ENCODE data around the gene PLXND1. TPM values are rescaled to one million over a fixed set of nuclear protein-coding genes. Genes with fewer than 3 reads are reported as not detected.
A peak's percentile ranks its signal among the peaks of the same experiment; 100 is the strongest.

PLXND1 gene
- total RNA-seq, 4 donors from 2014 or later = 24.0 to 42.6 (median 30.3) TPM

DNA sequence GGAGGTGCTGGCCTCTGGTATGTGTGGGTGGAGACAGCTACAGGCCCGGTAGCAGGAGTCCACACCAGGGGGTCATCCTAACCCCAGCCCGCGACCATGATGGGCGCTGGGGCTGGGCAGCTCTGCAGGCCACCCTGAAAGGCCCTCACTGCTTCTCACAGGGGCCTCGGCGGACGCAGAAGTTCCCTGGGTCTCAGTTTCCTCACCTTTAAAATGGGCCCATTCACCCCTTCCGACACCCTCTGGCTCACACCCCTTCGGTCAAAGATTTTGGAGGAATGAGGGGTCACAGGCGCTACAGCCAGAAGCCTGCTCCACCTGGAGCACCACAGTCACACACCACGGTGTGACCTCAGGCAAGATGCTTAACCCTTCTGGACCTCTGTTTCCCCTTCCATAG lies 8.0 kb downstream of the PLXND1 start:
- no peak for DNase-seq (ENCODE audit: low spot score in 2 of 2)
- WGBS, 2 donors = 73 to 77% methylated on average over 10 to 11 of the region's 11 CpGs
- no peak overlapping the region for H3K4me3 ChIP-seq (ENCODE audit: low read depth, poor library complexity, severe bottlenecking)
- intact Hi-C loops (cut with DNase I; ENCODE audit: low total_unique reads) = no loop called here
- no peak for TF ChIP-seq POLR2A (IDR thresholded peaks at IDR 0.05)
- TF ChIP-seq, protein P1, sequence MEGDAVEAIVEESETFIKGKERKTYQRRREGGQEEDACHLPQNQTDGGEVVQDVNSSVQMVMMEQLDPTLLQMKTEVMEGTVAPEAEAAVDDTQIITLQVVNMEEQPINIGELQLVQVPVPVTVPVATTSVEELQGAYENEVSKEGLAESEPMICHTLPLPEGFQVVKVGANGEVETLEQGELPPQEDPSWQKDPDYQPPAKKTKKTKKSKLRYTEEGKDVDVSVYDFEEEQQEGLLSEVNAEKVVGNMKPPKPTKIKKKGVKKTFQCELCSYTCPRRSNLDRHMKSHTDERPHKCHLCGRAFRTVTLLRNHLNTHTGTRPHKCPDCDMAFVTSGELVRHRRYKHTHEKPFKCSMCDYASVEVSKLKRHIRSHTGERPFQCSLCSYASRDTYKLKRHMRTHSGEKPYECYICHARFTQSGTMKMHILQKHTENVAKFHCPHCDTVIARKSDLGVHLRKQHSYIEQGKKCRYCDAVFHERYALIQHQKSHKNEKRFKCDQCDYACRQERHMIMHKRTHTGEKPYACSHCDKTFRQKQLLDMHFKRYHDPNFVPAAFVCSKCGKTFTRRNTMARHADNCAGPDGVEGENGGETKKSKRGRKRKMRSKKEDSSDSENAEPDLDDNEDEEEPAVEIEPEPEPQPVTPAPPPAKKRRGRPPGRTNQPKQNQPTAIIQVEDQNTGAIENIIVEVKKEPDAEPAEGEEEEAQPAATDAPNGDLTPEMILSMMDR (IDR thresholded peaks at IDR 0.05) = no peak

- intact Hi-C loops (cut with DNase I; ENCODE audit: low total_unique reads) = no loop called here
- TF ChIP-seq POLR2A (IDR thresholded peaks at IDR 0.05) = no peak
- TF ChIP-seq, protein P1 (IDR thresholded peaks at IDR 0.05) = no peak
- WGBS, 2 donors = 43 to 54% methylated on average over 5 of the region's 5 CpGs
- H3K4me3 ChIP-seq (ENCODE audit: low read depth, poor library complexity, severe bottlenecking) = no peak overlapping the region
- DNase-seq (ENCODE audit: low spot score in 2 of 2) = no peak
Measured at GRCh38 chr3:129598000-129598381, 8.5 kb downstream of the PLXND1 start.

DNA sequence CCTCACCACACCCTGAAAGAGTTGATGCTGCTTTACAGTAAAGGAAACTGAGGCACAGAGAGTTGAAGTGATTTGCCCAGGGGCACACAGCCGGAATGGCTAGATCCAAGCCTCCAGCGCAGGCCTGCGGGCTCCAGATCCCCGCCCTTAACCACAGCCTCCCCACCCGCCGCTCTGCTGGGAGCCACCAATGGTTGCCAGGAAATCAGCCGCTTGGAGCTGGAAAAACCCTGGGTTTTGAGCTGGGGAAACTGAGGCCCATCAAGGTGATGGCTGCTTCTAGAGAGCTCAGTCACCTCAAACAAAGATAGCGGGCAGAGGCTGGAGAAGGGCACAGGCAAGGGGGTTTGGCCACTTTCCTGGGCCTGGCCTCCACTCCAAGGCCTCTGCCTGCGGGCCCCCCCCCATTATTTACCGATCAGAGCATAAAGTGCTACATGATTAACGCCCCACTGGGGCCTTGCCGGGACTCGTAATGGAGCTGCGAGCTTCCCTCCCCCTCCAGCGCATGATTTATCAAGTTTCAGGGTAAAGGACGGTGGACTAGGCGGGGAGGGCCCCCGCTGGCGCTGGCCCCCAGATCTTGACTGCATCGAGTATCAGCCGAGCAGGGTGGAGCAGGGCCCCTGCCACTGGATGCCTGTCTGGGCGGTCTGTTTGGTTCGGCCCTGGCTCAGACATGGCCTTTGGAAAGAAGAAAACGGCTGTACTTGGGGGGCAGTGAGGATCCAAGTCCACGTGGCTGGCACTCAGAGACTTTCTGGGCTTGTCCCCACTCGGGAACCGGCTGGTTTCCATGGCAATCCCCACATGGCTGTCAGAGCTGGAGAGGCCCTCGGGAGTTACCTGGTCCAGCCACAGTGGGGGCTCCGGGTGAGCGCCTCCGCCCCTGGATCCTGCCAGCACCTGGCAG lies 9.1 kb downstream of the PLXND1 start:
- intact Hi-C loops (cut with DNase I; ENCODE audit: low total_unique reads) = no loop called here
- TF ChIP-seq, protein P1 (IDR thresholded peaks at IDR 0.05) = no peak
- no peak for TF ChIP-seq POLR2A (IDR thresholded peaks at IDR 0.05)
- no peak overlapping the region for H3K4me3 ChIP-seq (ENCODE audit: low read depth, poor library complexity, severe bottlenecking)
- DNase-seq (ENCODE audit: low spot score in 2 of 2) = no peak
- WGBS, 2 donors = 29 to 46% methylated on average over 22 to 31 of the region's 31 CpGs

DNA sequence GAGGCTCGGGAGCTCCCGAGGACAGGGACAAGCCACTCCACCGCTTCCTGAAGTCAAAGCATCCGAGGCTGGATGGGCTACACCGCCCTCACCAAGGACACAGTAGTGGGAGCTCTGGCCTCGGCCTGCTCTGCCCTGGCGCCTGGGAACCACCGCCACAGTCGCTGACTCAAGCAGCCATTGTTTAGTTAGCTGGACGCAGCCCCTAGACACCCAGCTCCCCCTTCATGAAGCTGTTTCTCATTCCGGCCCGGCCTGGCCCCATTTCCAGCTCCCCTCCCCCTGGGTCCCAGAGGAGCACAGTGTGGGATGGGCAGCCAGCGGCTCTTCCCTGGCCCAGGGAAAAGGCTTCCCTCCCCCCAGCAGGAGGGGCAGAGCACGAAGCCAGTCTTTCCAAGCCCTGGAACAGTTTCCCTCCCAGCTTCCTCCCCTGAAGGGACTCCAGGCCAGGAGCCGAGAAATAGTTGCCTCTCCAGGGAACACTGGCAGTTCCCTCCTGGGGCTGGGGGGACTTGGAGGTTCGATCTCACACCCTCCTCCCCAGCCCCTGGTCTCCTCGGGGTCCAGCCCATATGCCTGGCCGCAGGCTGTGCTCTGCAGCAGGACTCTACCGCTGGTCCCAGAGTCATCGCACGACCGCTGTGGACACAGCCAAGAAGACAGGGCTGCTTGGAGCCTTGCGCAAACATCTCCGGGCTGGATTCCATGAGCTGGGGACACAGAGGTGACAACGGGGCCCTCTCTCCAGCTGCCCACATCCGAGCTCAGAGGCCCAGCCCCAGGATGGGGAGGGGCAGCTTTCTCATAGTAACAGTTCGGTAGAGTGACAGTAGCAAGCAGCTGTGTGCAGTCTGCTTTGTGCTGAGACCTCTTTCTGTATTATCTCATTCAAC lies 10.0 kb downstream of the PLXND1 start:
- no peak overlapping the region for H3K4me3 ChIP-seq (ENCODE audit: low read depth, poor library complexity, severe bottlenecking)
- intact Hi-C loops (cut with DNase I; ENCODE audit: low total_unique reads) = no loop called here
- WGBS, 2 donors = 32 to 49% methylated on average over 21 to 27 of the region's 27 CpGs
- DNase-seq (ENCODE audit: low spot score in 2 of 2) = peak; percentile 85 to 97
- TF ChIP-seq POLR2A (IDR thresholded peaks at IDR 0.05) = no peak
- TF ChIP-seq, protein P1 (IDR thresholded peaks at IDR 0.05) = no peak

DNA sequence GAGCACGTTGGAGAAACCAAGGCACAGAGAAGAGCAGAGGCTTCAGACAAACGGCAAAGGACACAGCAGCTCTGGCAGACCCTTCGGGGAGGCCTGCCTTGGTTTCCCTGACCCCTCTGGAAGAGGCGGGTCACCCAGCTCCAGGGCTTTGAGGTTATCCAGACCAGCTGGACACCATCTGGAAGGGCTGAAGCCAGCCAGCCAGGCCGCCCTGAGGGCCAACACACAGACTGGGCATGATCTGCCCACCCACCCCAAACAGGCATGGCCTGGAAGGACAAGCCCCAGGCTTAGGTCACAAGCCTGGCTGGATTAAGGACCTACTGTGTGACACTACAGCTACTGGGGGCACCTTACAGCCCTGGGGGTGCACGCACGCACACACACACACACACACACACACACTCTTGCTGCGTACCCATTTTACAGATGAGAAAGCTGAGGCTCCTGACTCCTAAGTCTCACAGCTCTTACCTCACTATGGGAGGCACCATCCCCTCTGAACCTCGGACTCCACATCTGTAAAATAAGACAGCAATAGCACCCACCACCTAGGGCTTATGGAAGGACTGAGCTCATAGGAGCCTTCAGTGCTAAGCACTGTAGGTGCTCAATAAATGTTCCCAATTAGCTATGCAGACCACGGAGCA lies 10.8 kb downstream of the PLXND1 start:
- WGBS, 2 donors = 60% methylated on average over 9 to 10 of the region's 10 CpGs
- no peak overlapping the region for H3K4me3 ChIP-seq (ENCODE audit: low read depth, poor library complexity, severe bottlenecking)
- intact Hi-C loops (cut with DNase I; ENCODE audit: low total_unique reads) = no loop called here
- no peak for TF ChIP-seq POLR2A (IDR thresholded peaks at IDR 0.05)
- TF ChIP-seq, protein P1 (IDR thresholded peaks at IDR 0.05) = no peak
- no peak for DNase-seq (ENCODE audit: low spot score in 2 of 2)

Data from lower leg skin (tissue), 4 donors.